AML-193 (cell line): Measurements from ENCODE around the gene SAMM50.

Source experiments
- DNase-seq, 2 experiments: peaks; one replicate each; lab custom pipeline; 2025; lab: John Stamatoyannopoulos, UW

SAMM50 gene

DNA sequence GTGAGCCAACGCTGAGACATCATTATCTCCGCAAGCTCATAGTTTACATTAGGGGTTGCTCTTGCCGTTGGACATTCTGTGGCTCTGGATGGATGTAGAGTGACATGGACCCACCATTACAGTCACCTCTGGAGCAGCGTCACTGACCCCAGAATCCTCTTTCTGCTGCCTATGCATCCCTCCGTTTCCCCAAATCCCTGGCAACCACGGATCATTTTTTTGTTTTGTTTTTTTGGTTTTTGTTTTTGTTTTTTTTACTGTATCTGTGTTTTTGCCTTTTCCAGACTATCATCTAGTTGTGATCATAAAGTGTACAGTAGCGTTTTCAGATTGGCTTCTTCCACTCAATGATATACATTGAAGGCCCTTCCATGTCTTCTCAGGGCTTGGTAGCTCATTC is 72.8 kb downstream of the SAMM50 start:
- DNase-seq = no peak

DNA sequence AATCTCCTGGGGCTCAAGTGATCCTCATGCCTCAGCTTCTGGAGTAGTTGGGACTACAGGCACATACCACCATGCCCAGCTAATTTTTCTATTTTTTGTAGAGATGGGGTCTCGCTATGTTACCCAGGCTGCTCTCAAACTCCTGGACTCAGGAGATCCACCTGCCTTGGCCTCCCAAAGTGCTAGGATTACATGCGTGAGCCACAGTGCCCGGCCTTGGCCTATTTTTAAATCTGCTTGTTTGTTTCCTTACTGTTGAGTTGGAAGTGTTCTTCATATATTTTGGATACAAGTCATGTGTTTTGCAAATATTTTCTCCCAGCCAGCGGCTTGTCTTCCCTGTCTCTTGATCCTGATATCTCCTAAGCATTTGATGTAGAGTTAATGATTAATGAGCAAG is 73.8 kb downstream of the SAMM50 start:
- no peak for DNase-seq

DNA sequence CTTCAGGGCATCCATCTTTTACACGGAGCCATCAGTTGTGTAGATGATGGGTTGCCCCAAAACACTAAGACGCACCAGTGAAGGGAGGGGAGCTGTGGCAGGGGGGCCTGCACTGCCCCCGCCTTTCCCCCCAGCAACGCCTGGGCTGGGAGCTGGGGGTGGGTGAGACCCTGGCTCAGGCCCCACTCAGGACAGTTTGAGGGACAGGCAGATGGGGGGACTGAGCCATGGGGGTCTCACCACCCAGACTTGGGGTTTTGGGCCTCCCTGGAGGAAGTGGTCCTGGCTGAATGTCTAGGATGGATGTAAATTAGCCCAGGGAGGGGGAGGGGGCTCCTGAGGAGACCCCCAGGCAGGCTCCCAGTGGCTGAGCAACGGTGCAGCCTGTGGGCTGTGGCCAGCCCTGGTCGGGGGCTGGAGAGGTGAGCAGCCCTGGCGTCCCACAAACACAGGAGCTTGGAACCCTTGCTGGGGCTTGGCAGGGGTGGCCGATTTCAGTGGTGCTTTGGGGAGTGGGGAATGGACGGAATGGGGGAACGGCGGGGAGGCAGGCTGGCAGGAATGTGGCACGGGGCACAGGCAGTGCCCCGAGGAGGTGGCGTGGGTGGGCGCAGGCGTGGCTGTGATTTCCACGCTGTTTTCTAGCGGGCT is 74.9 kb downstream of the SAMM50 start:
- no peak for DNase-seq

DNA sequence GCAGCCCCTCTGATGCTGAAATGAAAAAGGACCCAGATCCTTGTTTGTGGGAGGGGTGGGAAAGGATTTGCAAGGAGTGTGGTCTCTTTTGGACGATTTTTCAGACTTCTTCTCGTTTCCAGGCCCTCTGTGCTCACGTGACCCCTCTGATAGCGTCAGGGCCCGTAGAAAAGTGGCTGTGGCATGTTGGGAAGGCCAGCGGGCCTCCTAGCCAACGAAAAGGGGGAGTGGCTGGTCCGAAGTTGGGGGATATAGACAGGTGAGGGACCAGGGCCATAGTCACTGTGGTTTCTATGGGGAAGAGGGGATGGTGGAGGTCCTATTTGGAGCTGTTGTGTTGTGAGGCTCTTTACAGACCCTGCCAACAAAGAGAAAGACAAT is 75.5 kb downstream of the SAMM50 start:
- DNase-seq = no peak

DNA sequence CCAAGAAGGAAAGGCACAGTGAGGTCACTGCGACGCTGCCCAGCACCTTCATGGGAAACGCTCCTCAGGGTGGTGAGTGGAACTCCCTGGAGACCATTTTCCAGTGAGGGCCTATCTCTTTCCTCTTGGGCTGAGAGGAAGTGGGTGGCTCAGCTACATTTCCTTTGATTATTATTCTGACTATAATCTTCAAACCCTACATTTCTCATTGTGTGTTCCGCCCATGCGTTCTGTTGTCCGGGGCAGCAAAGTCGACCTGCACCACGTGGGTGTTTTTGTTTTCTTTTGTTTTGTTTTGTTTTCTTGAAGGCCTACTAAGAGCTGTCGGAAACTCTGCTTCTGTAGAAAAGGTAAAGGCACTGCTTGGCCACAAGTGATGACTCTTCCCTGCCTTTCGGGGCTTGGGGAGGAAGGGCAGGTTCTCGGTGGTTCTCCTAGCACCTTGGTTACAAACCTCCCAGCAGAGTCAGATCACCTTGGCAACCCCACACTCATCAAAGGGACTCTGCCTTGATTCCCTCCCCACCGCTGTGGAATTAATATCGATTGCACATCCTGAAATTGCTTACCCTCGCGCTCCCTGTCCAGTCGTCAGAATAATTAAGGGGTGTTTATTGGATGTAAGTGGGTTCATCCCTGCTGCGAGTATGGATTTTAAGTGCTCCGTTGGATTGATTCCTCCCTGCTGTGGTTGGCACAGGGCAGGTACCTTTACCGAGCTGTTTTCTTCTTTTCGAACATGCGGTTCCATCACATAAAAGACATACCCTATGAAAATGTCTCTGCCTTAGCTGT is 76.1 kb downstream of the SAMM50 start:
- no peak for DNase-seq

DNA sequence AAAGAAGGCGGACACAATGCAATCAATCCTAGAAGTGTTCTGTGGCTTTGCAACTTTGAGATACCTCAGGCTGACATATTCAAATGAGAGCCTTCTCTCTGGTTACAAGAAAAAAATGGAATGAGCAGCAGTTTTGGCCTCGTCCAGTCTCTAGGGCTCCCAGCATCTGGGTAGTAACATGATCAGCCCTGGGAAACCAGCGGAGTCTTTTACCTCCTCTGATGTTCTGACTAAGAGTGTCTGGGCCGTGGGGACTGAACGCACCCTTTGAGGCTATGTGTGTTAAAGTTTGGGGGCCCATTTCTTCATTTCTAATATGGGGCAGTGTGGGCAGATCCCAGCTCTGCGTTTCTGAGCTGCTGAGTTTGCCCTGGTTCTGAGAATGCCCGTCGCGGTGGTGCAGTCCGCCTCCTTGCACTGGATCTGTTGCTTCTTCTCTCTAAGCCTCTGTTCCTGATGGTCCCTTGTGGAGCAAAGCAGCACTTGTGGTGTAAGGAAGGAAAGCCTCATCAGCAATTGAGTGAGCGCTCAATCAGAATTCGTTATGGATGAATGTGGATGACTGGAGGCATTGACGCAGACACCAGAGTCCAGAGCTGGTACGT is 77.0 kb downstream of the SAMM50 start:
- DNase-seq = no peak

DNA sequence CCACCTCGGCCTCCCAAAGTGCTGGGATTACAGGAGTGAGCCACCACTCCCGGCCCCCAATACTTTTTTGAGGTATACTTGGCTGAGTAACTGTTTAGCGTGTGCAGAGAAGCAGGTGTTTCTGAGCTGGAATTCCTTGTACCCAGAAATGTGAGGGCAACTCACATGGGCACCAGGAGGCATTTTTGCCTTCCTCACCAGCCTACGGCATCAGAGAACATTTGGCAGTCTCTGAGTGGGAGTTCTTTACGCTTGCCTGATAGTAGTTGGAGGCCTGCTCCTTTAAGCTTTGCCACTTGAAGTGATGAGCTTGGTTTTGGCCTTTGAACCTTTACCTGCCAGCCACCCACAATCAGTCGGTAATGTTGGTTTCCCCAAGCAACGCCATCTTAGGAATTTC is 78.0 kb downstream of the SAMM50 start:
- DNase-seq = no peak

DNA sequence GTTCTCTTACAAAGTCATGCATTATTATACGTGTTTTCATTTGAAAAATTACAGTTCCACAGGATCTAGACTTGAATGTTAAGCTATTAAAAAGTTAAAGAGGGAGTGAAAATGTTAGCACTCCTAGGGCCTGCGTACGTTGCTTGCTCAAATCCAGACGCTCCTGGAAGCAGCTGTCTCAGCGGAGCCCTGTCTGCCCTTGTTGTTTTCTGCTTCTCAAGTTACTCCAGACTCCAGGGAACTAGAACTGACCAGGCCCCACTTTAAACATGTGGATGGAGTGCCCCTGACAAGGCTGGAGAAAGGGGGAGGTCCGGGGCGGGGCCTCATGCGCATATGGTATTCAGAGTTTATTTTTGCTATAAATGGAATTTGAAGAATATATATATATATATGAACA is 78.5 kb downstream of the SAMM50 start:
- no peak for DNase-seq

DNA sequence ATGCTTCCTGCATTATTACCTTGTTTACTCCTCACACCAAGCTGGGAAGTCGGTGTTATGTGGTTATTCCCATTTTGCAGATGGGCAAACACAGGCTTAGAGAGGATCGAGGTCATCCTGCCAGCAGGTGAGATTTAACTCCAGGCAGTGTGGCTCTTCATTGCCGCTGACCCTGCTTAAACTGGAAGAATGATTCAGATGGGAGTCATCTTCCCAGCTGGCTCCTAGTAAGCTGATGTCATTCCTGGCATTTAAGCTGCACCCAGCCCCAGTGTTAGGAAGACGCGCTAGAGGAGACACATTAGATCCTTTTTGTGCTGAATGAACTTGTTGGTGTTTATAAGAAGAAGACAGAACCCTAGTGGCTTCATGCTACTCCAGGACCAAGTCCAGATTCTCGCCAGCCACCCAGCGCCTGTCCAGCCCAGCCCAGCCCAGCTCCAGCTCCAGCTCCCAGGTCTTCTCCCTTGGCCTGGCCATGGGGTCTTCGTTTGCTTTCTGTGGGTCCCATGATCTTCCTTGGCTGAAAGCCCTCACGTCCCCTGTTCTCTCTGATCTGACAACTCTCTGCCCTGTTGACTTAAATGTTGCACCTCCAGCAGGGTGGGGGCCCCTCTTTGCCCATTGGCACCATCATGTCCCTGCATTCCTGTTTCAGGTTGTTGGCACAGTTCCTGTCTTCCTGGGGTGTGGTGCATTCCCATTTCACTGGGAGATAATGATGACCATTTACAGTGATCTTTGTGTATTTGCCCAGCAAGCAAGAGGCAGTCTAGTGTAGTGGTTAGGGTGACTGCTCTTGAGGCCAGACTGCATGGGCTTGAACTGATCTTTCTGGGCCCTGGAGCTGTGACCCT is 82.5 kb downstream of the SAMM50 start:
- no peak for DNase-seq

DNA sequence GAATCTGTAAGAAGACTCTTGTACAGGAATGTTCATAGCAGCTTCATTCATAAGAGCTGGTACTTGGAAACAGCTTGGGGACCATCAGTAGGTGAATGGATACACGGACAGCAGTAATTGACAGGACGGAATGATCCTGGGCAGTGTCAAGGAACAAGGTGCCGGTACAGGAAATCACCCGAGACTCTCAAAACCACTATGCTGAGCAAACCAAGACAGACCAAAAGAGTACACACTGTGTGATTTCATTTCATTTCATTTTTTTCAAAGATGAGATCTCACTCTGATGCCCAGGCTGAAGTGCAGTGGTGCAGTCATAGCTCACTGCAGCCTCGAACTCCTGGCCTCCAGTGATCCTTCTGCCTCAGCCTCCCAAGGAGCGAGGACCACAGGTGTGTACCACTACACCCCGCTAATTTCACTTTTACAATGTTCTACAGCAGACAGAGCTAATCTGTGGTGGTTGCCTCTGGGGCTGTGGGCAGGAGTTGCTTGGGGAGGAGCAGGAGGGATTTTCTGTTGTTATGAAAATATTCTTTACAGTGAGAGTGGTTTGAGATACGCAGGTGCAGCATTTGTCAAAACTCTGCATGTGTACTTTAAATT is 84.4 kb downstream of the SAMM50 start:
- DNase-seq = no peak

DNA sequence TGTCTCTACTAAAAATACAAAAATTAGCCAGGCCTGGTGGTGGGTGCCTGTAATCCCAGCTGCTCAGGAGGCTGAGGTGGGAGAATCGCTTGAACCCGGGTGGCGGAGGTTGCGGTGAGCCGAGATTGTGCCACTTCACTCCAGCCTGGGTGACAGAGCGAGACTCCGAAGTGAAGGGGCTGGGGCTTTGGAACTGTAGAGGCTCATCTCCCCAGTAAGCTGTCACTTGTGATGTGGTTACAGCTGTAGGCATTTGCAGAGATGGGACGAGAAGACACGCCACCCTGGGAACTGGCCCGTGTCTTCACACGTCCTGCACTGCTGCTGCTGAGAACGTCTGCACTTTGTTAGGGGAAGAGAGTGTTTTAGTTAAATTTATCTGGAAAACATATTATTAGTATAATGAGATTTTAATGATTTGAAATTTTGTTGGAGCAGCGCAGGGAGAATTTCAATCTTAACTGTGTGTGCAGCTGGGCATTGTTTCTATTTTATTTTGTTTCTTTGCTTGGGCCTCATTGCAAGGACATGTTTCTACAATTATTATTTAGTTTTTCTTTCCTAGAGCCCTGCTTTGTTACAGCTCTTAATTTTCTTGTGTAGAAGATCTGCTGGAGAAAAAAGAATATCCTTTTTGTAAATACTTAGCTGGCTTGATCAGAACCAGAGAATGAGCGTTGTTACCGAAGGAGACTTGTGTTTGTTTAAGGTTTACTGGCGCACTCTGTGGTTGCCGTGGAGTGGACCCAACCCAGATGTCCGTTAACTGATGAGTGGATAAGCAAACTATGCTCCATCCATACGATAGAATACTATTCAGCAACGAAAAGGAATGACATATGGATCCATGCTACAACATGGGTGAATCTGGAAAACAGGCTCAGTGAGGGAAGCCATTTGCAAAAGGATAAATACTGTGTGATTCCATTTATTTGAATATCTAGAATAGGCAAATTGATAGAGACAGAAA is 87.3 kb downstream of the SAMM50 start:
- no peak for DNase-seq

DNA sequence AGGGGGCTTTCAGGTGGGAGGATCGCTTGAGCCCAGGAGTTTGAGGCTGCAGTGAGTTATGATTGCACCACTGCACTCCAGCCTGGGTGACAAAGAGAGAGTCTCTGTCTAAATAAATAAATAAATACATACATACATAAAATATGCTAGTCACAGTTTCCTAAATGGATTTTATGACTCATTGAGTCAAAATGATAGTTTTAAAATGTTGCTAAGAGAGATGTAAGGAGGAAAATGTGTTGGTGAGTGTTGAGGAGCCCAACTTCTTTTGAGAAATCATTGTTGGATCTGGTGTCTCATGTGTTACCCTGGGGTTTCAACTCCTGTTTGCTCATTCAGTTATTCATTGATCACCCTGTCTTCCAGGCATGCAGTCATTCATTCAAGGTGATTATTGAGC is 89.9 kb downstream of the SAMM50 start:
- DNase-seq = no peak
